OCI-LY3 (cell line): ENCODE measurements around the gene CHP1.
"Not testable (repeated sequence)": the region's sequence is repeated elsewhere in the genome, so short reads cannot be mapped to it uniquely, and the experiment has no call there.

Experiments
- H2AFZ ChIP-seq: fragments of 200-600, 300-600 bp; shearing (Covaris generic); 2 replicates; pipeline ENCODE4 v1.6.0; 2014; ENCODE audit warnings: antibody characterized with exemption, low read depth, low read length
- H3K27ac ChIP-seq: fragments of 200-600, 300-600 bp; sonication (generic); 2 replicates; pipeline ENCODE4 v1.5.1; 2014; ENCODE audit warnings: mild to moderate bottlenecking, low read length, moderate library complexity, mixed read lengths
- H3K27me3 ChIP-seq: fragments of 200-600, 300-600 bp; sonication (generic); 2 replicates; pipeline ENCODE4 v1.6.1; 2014; ENCODE audit warnings: low read depth, low read length, mixed read lengths
- H3K36me3 ChIP-seq: fragments of 200-600, 300-600 bp; sonication (generic); replicated peaks from 2 replicates; pipeline ENCODE3; 2014; ENCODE audit warnings: low read depth, low read length, mixed read lengths
- H3K4me1 ChIP-seq: fragments of 300-600, 200-600 bp; sonication (generic); 2 replicates; pipeline ENCODE4 v1.6.1; 2014; ENCODE audit warnings: low read length, mixed read lengths
- H3K4me2 ChIP-seq: fragments of 200-600, 300-600 bp; sonication (generic); 2 replicates; pipeline ENCODE4 v1.6.1; 2014; ENCODE audit warnings: low read length, mixed read lengths
- H3K4me3 ChIP-seq: fragments of 300-600, 200-600 bp; sonication (generic); 2 replicates; pipeline ENCODE4 v1.5.1; 2014; ENCODE audit warnings: antibody characterized with exemption, mild to moderate bottlenecking, low read length, moderate library complexity
- H3K79me2 ChIP-seq: fragments of 300-600, 200-600 bp; shearing (Covaris generic); 2 replicates; pipeline ENCODE4 v1.6.1; 2014; ENCODE audit warnings: mild to moderate bottlenecking, low read length, mixed read lengths
- H3K9ac ChIP-seq: fragments of 300-600, 200-600 bp; shearing (Covaris generic); 2 replicates; pipeline ENCODE4 v1.6.0; 2014; ENCODE audit warnings: mild to moderate bottlenecking, low read length, moderate library complexity
- H3K9me3 ChIP-seq: fragments of 200-600, 300-600 bp; shearing (Covaris generic); 2 replicates; pipeline ENCODE4 v1.6.1; 2014; ENCODE audit warnings: low read length, mixed read lengths; ENCODE audit not compliant: insufficient read depth
- H4K20me1 ChIP-seq: fragments of 200-600, 300-600 bp; sonication (generic); 2 replicates; pipeline ENCODE4 v1.6.1; 2016; ENCODE audit warnings: low read length, mixed read lengths; ENCODE audit not compliant: insufficient read depth
- EZH2phosphoT487 ChIP-seq: fragments of 200-600 bp; shearing (Covaris generic); IDR thresholded peaks from 2 replicates; pipeline ENCODE4 v1.6.1; 2018; ENCODE audit warnings: antibody characterized with exemption, mixed run types, low read depth
- TF ChIP-seq, protein P1 (sequence below): fragments of 200-600, 300-600 bp; sonication (generic); IDR thresholded peaks from 2 replicates; pipeline ENCODE4 v1.5.1; 2014; ENCODE audit warnings: antibody characterized with exemption, low read length, low read depth

Gene CHP1

DNA sequence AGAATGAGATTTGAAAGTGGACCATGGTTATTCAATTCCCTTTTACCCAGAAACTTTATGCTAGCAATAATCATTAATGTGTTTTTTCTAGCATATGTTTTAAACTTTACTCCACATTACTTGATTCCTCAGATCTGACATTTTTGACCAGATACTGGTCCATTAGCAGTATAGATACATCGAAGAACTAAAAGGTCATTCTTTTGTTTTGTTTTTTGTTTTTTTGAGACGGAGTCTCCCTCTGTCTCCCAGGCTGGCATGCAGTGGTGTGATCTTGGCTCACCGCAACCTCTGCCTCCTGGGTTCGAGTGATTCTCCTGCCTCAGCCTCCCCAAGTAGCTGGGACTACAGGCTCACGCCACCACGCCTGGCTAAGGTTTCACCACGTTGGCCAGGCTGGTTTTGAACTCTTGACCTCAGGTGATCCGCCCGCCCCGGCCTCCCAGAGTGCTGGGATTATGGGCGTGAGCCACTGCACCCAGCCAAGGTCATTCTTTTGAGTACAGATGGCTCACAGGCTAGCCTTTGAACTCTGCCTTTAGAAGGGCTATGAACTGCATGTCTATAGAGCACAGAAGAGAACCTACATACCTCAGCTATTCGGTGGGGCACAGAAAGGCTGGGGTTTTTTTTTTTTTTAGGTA, 28.6 kb downstream of the CHP1 start:
- Histone ChIP-seq H2AFZ (no peak overlapping the region), H3K4me3 (no peak overlapping the region)

DNA sequence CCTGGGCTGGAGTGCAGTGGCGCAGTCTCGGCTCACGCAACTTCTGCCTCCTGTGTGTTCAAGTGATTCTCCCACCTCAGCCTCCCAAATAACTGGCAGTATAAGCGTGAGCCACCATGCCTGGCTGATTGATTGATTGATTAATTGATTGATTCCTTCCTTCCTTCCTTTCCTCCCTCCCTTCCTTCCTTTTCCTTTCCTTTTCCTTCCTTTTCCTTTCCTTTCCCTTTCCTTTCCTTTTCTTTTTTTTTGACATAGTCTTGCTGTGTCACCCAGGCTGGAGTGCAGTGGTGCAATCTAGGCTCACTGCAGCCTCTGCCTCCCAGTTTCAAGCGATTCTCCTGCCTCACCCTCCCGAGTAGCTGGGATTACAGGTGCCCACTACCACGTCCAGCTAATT, 29.9 kb downstream of the CHP1 start:
- H3K27ac ChIP-seq, H3K79me2 ChIP-seq, H3K4me3 ChIP-seq, H3K4me2 ChIP-seq, H3K27me3 ChIP-seq, H3K9ac ChIP-seq, H3K9me3 ChIP-seq, H4K20me1 ChIP-seq, H2AFZ ChIP-seq, H3K36me3 ChIP-seq: not testable (repeated sequence)
- peaks cover 17% of the 10 kb centered on the region for H3K4me1 ChIP-seq

More for the DNA sequence above, 28.6 kb downstream of the CHP1 start:
- Histone ChIP-seq H3K9me3 (no peaks in the 10 kb centered on the region), H3K27ac (peak overlapping the region; percentile 44), H3K9ac (no peak overlapping the region), H3K4me1 (peaks cover 17% of the 10 kb centered on the region), H3K79me2 (no peaks in the 10 kb centered on the region), H3K27me3 (no peaks in the 10 kb centered on the region), H3K4me2 (peak overlapping the region; percentile 65), H4K20me1 (no peaks in the 10 kb centered on the region), H3K36me3 (peaks cover 7% of the 10 kb centered on the region)
- TF ChIP-seq EZH2phosphoT487 = no peak
- TF ChIP-seq, protein P1, sequence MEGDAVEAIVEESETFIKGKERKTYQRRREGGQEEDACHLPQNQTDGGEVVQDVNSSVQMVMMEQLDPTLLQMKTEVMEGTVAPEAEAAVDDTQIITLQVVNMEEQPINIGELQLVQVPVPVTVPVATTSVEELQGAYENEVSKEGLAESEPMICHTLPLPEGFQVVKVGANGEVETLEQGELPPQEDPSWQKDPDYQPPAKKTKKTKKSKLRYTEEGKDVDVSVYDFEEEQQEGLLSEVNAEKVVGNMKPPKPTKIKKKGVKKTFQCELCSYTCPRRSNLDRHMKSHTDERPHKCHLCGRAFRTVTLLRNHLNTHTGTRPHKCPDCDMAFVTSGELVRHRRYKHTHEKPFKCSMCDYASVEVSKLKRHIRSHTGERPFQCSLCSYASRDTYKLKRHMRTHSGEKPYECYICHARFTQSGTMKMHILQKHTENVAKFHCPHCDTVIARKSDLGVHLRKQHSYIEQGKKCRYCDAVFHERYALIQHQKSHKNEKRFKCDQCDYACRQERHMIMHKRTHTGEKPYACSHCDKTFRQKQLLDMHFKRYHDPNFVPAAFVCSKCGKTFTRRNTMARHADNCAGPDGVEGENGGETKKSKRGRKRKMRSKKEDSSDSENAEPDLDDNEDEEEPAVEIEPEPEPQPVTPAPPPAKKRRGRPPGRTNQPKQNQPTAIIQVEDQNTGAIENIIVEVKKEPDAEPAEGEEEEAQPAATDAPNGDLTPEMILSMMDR = no peak

DNA sequence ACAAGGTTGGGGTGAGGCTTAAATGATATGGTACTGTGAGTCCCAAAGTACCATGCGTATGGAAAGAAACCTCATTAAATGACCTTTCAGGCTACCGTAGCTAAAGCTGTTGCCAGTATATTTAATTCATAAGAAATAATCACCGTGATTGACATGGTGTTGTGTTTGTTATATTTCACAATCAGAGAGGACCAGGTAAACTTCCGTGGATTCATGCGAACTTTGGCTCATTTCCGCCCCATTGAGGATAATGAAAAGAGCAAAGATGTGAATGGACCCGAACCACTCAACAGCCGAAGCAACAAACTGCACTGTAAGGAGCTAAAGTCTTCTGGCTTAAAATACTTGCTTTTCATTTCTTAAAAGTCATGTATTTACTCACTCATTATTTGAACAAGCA, 31.5 kb downstream of the CHP1 start:
- Histone ChIP-seq H3K4me1 (peaks cover 17% of the 10 kb centered on the region), H3K9ac (no peak overlapping the region), H3K4me2 (no peak overlapping the region), H3K27ac (no peak overlapping the region), H3K9me3 (no peaks in the 10 kb centered on the region), H2AFZ (no peak overlapping the region), H3K79me2 (no peaks in the 10 kb centered on the region), H3K36me3 (peaks cover 7% of the 10 kb centered on the region), H3K4me3 (no peak overlapping the region), H4K20me1 (no peaks in the 10 kb centered on the region), H3K27me3 (no peaks in the 10 kb centered on the region)
- TF ChIP-seq EZH2phosphoT487 = no peak
- TF ChIP-seq, protein P1 = no peak

DNA sequence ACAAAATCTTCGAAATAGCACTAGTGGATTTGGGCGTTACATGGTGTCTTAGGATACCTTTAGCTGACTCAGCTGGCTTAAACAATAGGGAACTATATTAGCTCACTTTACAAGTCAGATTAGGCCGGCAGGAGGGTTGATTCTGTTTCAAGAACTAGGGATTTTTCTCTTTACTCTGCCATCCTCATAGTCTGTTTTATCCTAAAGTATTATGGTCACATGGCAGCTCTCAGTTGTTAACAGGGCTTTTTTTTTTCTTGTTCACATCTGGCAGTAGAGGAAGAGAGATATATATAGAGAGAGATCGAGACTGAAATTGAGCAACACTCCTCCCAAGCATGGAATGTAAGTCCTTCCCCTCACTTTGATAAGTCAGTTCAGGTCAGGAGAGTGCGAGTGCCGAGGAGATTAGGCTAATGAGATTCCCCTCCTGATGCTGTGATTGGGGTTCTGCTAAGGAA, 32.9 kb downstream of the CHP1 start:
- Histone ChIP-seq H3K36me3 (peaks cover 4% of the 10 kb centered on the region), H3K27ac (no peak overlapping the region)
- TF ChIP-seq EZH2phosphoT487 = no peak
- TF ChIP-seq, protein P1 = no peak

More for the DNA sequence above, 32.9 kb downstream of the CHP1 start:
- Histone ChIP-seq H3K79me2 (no peaks in the 10 kb centered on the region), H3K4me2 (no peak overlapping the region), H3K9ac (no peak overlapping the region), H3K27me3 (no peaks in the 10 kb centered on the region), H3K4me1 (peaks cover 11% of the 10 kb centered on the region), H2AFZ (no peak overlapping the region), H3K4me3 (no peak overlapping the region), H4K20me1 (no peaks in the 10 kb centered on the region), H3K9me3 (no peaks in the 10 kb centered on the region)
